HepG2 (cell line): ENCODE results near the gene PPARA. TPM values are rescaled to one million over a fixed set of nuclear protein-coding genes. Genes with fewer than 3 reads are reported as not detected.
A peak's percentile ranks its signal among the peaks of the same experiment; 100 is the strongest.

Experiments
- HOXA5 ChIP-seq: sonication (generic); formaldehyde crosslinking; IDR thresholded peaks from 2 replicates; pipeline ENCODE4 v1.4.0; 2020; ENCODE audit warnings: missing genetic modification reagents
- ONECUT2 ChIP-seq: sonication (generic); formaldehyde crosslinking; IDR thresholded peaks from 2 replicates; pipeline ENCODE4 v1.4.0; 2020; ENCODE audit warnings: missing genetic modification reagents
- TCF7L2 ChIP-seq: IDR thresholded peaks from 2 replicates; pipeline ENCODE4 v1.6.1; 2011; ENCODE audit warnings: mild to moderate bottlenecking, low read depth, low read length, moderate library complexity
- ZBTB1 ChIP-seq: sonication (generic); formaldehyde crosslinking; IDR thresholded peaks from 2 replicates; pipeline ENCODE4 v1.4.0; 2020; ENCODE audit warnings: missing genetic modification reagents, borderline replicate concordance
- ZFX ChIP-seq: sonication (generic); formaldehyde crosslinking; IDR thresholded peaks from 2 replicates; pipeline ENCODE4 v1.4.0; 2020; ENCODE audit warnings: mild to moderate bottlenecking, low read depth, missing genetic modification reagents, moderate library complexity
- ZNF138 ChIP-seq: sonication (generic); formaldehyde crosslinking; IDR thresholded peaks from 2 replicates; pipeline ENCODE4 v1.5.0; 2020; ENCODE audit warnings: mild to moderate bottlenecking, low read depth, missing genetic modification reagents
- ZNF17 ChIP-seq: sonication (generic); formaldehyde crosslinking; IDR thresholded peaks from 2 replicates; pipeline ENCODE4 v1.5.0; 2020; ENCODE audit warnings: mild to moderate bottlenecking, missing genetic modification reagents
- ZNF605 ChIP-seq: sonication (generic); formaldehyde crosslinking; IDR thresholded peaks from 2 replicates; pipeline ENCODE4 v1.8.0; 2022; ENCODE audit warnings: mild to moderate bottlenecking, missing genetic modification reagents
- ZNF609 ChIP-seq: sonication (generic); formaldehyde crosslinking; IDR thresholded peaks from 2 replicates; pipeline ENCODE4 v1.4.0; 2020; ENCODE audit warnings: mild to moderate bottlenecking, missing genetic modification reagents, borderline replicate concordance
- ZNF879 ChIP-seq: sonication (generic); formaldehyde crosslinking; IDR thresholded peaks from 2 replicates; pipeline ENCODE4 v1.8.1; 2023; ENCODE audit warnings: missing genetic modification reagents
- polyA plus RNA-seq, 8 experiments: library from polyadenylated mRNA; depleted of rRNA in 3 of 8; stranded (reverse) in 7 of 8; unstranded in 1 of 8; fragments of >200 nt; fragmentation: Illumina TruSeq in 4 of 8; extraction: Trizol in 4 of 8; gene quantifications; 2 replicates each; pipeline versions ENCODE4 v1.2.1 to v1.2.3, GENCODE V29; 2011 to 2016; ENCODE audit warnings: low read depth in 4 of 8, missing spikeins in 1 of 8, mixed read lengths in 1 of 8; ENCODE audit not compliant: insufficient read depth in 1 of 8
- total RNA-seq, 5 experiments: library from RNA; depleted of rRNA; stranded (reverse); fragments of >200 nt; fragmentation: Illumina TruSeq; extraction: Trizol; gene quantifications; 2 replicates each; pipeline ENCODE4 v1.2.3, GENCODE V29; 2016; ENCODE audit warnings: low read depth in 1 of 5
- TF ChIP-seq, protein P1 (sequence below): sonication (generic); formaldehyde crosslinking; IDR thresholded peaks from 2 replicates; pipeline ENCODE4 v1.4.0; 2020; ENCODE audit warnings: mild to moderate bottlenecking, missing genetic modification reagents, borderline replicate concordance
- TF ChIP-seq, protein P2 (sequence below): IDR thresholded peaks from 2 replicates; pipeline ENCODE4 v1.6.1; 2018; ENCODE audit warnings: missing genetic modification reagents
- TF ChIP-seq, protein P3 (sequence below): sonication (generic); formaldehyde crosslinking; IDR thresholded peaks from 2 replicates; pipeline ENCODE4 v1.4.0; 2020; ENCODE audit warnings: mild to moderate bottlenecking, low read depth, missing genetic modification reagents
- TF ChIP-seq, protein P4 (sequence below): sonication (generic); formaldehyde crosslinking; IDR thresholded peaks from 2 replicates; pipeline ENCODE4 v1.4.0; 2020; ENCODE audit warnings: missing genetic modification reagents; ENCODE audit errors: not compliant biosample characterization
- TF ChIP-seq, protein P5 (sequence below): sonication (generic); formaldehyde crosslinking; conservative IDR thresholded peaks from 2 replicates; pipeline ENCODE4 v1.8.0; 2022; ENCODE audit warnings: mild to moderate bottlenecking, moderate library complexity, missing genetic modification reagents

The PPARA gene
- total and polyA plus RNA-seq, 2 of the 13 experiments (the other 11 are each of a cell fraction or from before 2014, with no cell fraction given) = 18.2 to 24.7 TPM

- TF ChIP-seq, protein P1, sequence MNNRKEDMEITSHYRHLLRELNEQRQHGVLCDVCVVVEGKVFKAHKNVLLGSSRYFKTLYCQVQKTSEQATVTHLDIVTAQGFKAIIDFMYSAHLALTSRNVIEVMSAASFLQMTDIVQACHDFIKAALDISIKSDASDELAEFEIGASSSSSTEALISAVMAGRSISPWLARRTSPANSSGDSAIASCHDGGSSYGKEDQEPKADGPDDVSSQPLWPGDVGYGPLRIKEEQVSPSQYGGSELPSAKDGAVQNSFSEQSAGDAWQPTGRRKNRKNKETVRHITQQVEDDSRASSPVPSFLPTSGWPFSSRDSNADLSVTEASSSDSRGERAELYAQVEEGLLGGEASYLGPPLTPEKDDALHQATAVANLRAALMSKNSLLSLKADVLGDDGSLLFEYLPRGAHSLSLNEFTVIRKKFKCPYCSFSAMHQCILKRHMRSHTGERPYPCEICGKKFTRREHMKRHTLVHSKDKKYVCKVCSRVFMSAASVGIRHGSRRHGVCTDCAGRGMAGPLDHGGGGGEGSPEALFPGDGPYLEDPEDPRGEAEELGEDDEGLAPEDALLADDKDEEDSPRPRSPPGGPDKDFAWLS = peak; percentile 86; the same call in 1 of the 2 replicates
- TF ChIP-seq, protein P2, sequence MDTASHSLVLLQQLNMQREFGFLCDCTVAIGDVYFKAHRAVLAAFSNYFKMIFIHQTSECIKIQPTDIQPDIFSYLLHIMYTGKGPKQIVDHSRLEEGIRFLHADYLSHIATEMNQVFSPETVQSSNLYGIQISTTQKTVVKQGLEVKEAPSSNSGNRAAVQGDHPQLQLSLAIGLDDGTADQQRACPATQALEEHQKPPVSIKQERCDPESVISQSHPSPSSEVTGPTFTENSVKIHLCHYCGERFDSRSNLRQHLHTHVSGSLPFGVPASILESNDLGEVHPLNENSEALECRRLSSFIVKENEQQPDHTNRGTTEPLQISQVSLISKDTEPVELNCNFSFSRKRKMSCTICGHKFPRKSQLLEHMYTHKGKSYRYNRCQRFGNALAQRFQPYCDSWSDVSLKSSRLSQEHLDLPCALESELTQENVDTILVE (CRISPR knock-in tag) = peak; percentile 36; the same call in 1 of the 2 replicates
- no peak; the same call in 1 of the 2 replicates for TF ChIP-seq ZNF605 (CRISPR knock-in tag)
- TF ChIP-seq, protein P3, sequence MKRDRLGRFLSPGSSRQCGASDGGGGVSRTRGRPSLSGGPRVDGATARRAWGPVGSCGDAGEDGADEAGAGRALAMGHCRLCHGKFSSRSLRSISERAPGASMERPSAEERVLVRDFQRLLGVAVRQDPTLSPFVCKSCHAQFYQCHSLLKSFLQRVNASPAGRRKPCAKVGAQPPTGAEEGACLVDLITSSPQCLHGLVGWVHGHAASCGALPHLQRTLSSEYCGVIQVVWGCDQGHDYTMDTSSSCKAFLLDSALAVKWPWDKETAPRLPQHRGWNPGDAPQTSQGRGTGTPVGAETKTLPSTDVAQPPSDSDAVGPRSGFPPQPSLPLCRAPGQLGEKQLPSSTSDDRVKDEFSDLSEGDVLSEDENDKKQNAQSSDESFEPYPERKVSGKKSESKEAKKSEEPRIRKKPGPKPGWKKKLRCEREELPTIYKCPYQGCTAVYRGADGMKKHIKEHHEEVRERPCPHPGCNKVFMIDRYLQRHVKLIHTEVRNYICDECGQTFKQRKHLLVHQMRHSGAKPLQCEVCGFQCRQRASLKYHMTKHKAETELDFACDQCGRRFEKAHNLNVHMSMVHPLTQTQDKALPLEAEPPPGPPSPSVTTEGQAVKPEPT = peak; percentile 70; the same call in 1 of the 2 replicates
- TF ChIP-seq ZNF609 (CRISPR knock-in tag) = 0 out of 2 replicates have a peak, but pooled peaks have one; percentile 38
- TF ChIP-seq TCF7L2 = no peak
- 0 out of 2 replicates have a peak, but pooled peaks have one; percentile 31 for TF ChIP-seq HOXA5 (CRISPR knock-in tag)
- no peak for TF ChIP-seq ZNF17
- peak; percentile 98 for TF ChIP-seq ZNF138 (CRISPR knock-in tag)
- TF ChIP-seq, protein P4, sequence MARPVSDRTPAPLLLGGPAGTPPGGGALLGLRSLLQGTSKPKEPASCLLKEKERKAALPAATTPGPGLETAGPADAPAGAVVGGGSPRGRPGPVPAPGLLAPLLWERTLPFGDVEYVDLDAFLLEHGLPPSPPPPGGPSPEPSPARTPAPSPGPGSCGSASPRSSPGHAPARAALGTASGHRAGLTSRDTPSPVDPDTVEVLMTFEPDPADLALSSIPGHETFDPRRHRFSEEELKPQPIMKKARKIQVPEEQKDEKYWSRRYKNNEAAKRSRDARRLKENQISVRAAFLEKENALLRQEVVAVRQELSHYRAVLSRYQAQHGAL (CRISPR knock-in tag) = no peak
- TF ChIP-seq ONECUT2 (CRISPR knock-in tag) = no peak
- TF ChIP-seq, protein P5, sequence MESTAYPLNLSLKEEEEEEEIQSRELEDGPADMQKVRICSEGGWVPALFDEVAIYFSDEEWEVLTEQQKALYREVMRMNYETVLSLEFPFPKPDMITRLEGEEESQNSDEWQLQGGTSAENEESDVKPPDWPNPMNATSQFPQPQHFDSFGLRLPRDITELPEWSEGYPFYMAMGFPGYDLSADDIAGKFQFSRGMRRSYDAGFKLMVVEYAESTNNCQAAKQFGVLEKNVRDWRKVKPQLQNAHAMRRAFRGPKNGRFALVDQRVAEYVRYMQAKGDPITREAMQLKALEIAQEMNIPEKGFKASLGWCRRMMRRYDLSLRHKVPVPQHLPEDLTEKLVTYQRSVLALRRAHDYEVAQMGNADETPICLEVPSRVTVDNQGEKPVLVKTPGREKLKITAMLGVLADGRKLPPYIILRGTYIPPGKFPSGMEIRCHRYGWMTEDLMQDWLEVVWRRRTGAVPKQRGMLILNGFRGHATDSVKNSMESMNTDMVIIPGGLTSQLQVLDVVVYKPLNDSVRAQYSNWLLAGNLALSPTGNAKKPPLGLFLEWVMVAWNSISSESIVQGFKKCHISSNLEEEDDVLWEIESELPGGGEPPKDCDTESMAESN = peak; percentile 87
- TF ChIP-seq ZBTB1 (CRISPR knock-in tag) = no peak
- TF ChIP-seq ZNF879 (CRISPR knock-in tag) = no peak
- peak; percentile 89 for TF ChIP-seq ZFX (CRISPR knock-in tag)
Observed at GRCh38 chr22:46250035-46250782, 99.9 kb downstream of the PPARA start, which contains the start of gene CDPF1 (continued).
